Stimulated activated CD8-positive, alpha-beta memory T cell treated with anti-CD3 and anti-CD28 coated beads, Interleukin-2, amount 100 ng/mL, for 1 hour (primary cell): Measurements from ENCODE around the gene KIAA0825.

Source experiments
- DNase-seq, 2 donors: peaks; one replicate each; pipeline ENCODE4 v3.0.0-alpha.2; 2020; ENCODE audit warnings: low read depth in 2 of 2

The KIAA0825 gene

GRCh38 chr5:94440015-94440414, 178.4 kb downstream of the KIAA0825 start:
- DNase-seq = no peak

- DNase-seq = no peak
These were observed 184.8 kb downstream of the KIAA0825 start for GRCh38 chr5:94433397-94434163.

- DNase-seq = no peak
These were observed 185.9 kb downstream of the KIAA0825 start for GRCh38 chr5:94432499-94432898.

GRCh38 chr5:94431696-94432095, 186.7 kb downstream of the KIAA0825 start:
- DNase-seq = no peak

GRCh38 chr5:94429566-94429965, 188.8 kb downstream of the KIAA0825 start:
- DNase-seq = no peak

- DNase-seq = no peak
These were observed 193.0 kb downstream of the KIAA0825 start for GRCh38 chr5:94425396-94425795.

GRCh38 chr5:94423411-94423810, 195.0 kb downstream of the KIAA0825 start:
- DNase-seq = no peak

GRCh38 chr5:94422812-94423211, 195.6 kb downstream of the KIAA0825 start:
- DNase-seq = no peak

- DNase-seq = no peak
These were observed 197.5 kb downstream of the KIAA0825 start for GRCh38 chr5:94420885-94421284.

- DNase-seq = no peak
These were observed 202.6 kb downstream of the KIAA0825 start for GRCh38 chr5:94415798-94416197.

GRCh38 chr5:94409440-94409839, 209.0 kb downstream of the KIAA0825 start:
- no peak for DNase-seq

GRCh38 chr5:94407023-94407422, 211.4 kb downstream of the KIAA0825 start:
- DNase-seq = no peak

GRCh38 chr5:94403483-94403882, 214.9 kb downstream of the KIAA0825 start:
- no peak for DNase-seq

- DNase-seq = no peak
These were observed 216.3 kb downstream of the KIAA0825 start for GRCh38 chr5:94402096-94402495.

- no peak for DNase-seq
These were observed 220.9 kb downstream of the KIAA0825 start for GRCh38 chr5:94397508-94397907.

- DNase-seq = no peak
These were observed 221.7 kb downstream of the KIAA0825 start for GRCh38 chr5:94396687-94397086.

- no peak for DNase-seq
These were observed 222.9 kb downstream of the KIAA0825 start for GRCh38 chr5:94395468-94395867.

- no peak for DNase-seq
These were observed 226.4 kb downstream of the KIAA0825 start for GRCh38 chr5:94391996-94392395.

- no peak for DNase-seq
These were observed 228.9 kb downstream of the KIAA0825 start for GRCh38 chr5:94389515-94389899.

- no peak for DNase-seq
These were observed 229.5 kb downstream of the KIAA0825 start for GRCh38 chr5:94388773-94389514.

- no peak for DNase-seq
These were observed 232.6 kb downstream of the KIAA0825 start for GRCh38 chr5:94385767-94386166.

GRCh38 chr5:94378062-94378461, 240.3 kb downstream of the KIAA0825 start:
- DNase-seq = no peak

GRCh38 chr5:94376672-94377345, 241.6 kb downstream of the KIAA0825 start:
- DNase-seq = no peak
